Activated T-cell treated with anti-CD3 and anti-CD28 coated beads for 1 hour (primary cell): ENCODE results near the gene TM7SF2.

ENCODE experiments used
- DNase-seq: peaks from one replicate; pipeline ENCODE4 v3.0.0-alpha.2; 2020; ENCODE audit warnings: low read depth

The TM7SF2 gene

GRCh38 chr11:65090628-65091027, 21.0 kb upstream of the TM7SF2 start:
- DNase-seq: no peak

DNA sequence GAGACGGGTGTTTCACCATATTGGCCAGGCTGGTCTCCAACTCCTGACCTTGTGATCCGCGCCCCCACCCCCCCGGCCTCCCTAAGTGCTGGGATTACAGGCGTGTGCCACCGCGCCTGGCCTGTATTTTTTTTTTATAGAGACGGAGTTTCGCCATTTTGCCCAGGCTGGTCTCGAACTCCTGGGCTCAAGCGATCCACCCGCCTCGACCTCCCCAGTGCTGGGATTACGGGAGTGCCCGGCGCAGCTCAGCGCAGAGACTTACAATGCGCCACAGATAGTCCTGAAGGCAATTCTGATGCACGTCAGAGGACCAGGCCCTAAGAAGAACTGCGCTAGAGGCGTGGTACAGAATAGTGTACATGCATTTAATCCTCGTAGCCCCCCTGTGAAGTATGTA, 16.2 kb upstream of the TM7SF2 start:
- no peak for DNase-seq

DNA sequence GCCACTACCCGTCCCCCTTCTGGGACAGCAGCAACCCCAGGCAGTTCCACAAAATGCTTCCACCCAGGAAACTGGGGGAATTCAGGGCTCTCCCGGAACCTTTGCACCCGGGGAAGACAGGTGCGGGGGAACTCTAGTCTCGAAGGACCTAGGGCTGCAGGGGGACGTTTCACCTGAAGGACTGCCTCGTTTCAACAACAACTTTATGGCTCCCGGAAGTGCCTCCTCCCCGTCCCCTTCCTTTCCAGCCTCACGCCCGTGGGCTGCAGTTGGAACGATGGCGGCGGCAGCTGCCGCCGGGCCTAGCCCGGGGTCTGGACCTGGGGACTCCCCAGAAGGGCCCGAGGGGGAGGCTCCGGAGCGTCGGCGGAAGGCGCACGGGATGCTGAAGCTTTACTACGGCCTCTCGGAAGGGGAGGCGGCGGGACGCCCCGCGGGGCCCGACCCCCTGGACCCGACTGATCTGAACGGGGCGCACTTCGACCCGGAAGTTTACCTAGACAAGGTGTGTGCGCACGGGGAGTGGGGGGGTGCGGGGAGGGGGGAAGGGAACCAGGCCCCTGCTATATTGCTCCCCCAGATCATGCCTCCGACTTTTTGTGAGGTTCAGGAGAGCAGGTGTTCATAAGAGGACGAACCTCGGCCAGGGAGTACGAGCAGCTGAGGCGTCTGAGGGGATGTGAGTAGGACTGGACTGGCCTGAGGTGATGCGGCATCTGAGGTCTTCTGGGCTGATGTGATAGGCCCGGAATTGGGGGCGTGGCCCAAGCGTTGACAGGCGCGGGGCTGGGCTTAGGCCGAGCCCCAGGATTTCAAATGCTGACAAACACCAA, 15.5 kb upstream of the TM7SF2 start, which contains the start of gene VPS51:
VPS51 (plus strand) TSS at position 241 of the 833 bp plus-strand sequence; CDS start at position 278, 37 bp downstream.
- peak; percentile 68 for DNase-seq

- DNase-seq: no peak
These were observed 14.7 kb upstream of the TM7SF2 start for GRCh38 chr11:65096926-65097325.

GRCh38 chr11:65100674-65101350, 10.9 kb upstream of the TM7SF2 start:
- no peak for DNase-seq

DNA sequence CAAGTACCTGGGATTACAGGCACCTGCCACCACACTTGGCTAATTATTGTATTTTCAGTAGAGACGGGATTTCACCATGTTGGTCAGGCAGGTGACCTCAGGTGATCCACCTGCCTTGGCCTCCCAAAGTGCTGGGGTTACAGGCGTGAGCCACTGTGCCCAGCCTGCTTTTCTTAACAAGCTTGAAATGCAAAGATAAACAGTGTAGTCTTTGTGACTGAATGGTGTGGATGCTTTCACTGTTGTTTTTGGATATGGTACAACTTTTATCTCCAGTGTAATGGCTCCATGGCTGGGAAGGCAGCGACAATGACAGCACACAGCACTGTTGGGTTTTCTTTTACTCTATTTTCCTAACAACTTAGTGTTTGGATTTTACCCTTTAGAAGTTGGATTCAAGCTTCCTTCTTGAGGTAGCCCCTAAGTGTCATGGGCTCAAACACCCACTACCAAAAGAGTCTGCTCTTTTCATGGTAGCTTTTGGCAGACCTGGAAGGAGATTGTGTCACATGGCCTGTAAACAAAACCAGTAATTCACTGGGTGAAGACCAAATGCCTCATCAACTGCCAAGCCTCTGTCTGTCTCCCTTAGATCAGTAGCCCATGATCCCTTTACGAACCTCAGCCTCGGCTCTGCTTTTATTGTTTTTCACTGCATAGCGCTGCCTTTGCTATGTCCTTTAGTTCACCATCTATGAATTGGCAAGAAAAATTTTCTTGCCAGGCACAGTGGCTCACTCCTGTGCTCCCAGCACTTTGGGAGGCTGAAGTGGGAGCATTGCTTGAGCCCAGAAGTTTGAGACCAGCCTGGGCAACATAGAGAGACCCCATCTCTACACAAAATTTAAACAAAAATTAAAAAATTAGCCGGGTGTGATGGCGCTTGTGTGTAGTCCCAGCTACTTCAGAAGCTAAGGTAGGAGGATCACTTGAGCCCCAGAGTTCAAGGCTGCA, 9.3 kb upstream of the TM7SF2 start:
- DNase-seq: no peak

- DNase-seq: no peak
These were observed 8.2 kb upstream of the TM7SF2 start for GRCh38 chr11:65103476-65103875.

DNA sequence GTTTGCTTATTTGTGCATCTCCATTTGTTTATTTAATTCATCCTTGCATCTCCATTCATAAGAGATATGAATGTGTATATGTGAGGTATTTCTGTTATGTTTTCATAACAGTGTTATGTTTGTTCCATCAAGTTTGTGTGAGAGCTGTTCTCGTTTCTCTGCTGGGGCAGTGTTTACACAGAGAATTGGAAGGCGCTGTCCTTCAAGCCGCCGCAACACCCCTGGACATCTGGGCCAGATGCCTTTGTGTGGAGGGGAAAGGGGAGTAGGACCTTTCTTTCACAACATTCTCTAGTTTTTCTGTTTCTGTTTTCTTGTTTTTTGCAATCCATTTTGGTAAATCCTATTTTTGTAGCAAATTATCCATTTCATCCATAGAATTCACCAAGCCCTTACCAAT, 7.0 kb upstream of the TM7SF2 start:
- DNase-seq: no peak

- no peak for DNase-seq
These were observed 4.6 kb upstream of the TM7SF2 start for GRCh38 chr11:65107078-65107477.

DNA sequence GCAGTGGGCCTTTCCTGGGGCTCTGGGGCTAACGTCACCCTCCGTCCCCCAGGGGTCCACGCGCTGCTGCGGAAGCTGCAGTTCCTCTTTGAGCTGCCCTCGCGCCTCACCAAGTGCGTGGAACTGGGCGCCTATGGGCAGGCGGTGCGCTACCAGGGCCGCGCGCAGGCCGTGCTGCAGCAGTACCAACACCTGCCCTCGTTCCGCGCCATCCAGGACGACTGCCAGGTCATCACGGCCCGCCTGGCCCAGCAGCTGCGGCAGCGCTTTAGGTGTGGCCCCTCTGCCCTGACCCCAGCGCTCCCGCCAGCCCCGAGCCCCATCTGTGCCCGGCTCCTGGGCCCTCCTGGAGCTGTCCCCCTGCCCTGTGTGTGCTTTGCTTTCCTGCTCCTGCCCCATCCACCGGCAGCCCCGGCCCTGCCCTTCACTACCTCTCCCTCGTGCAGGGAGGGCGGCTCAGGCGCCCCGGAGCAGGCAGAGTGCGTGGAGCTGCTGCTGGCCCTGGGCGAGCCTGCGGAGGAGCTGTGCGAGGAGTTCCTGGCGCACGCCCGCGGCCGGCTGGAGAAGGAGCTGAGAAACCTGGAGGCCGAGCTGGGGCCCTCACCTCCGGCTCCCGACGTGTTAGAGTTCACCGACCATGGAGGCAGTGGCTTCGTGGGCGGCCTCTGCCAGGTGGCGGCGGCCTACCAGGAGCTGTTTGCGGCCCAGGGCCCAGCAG, 3.8 kb upstream of the TM7SF2 start:
- no peak for DNase-seq

DNA sequence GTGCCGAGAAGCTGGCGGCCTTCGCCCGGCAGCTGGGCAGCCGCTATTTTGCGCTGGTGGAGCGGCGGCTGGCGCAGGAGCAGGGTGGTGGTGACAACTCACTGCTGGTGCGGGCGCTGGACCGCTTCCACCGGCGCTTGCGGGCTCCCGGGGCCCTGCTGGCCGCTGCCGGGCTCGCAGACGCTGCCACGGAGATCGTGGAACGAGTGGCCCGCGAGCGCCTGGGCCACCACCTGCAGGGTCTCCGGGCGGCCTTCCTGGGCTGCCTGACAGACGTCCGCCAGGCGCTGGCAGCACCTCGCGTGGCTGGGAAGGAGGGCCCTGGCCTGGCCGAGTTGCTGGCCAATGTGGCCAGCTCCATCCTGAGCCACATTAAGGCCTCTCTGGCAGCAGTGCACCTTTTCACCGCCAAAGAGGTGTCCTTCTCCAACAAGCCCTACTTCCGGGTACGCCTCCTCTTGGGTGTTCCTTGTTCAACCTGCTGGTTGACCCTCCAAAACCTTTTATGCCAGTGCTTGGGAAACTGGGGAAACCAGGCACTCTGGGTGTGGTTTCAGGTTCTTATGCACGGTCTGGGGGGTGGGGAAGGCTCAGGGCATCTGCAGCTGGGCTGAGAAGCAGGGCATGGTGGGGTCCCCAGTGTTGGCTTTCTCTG, 3.1 kb upstream of the TM7SF2 start:
- no peak for DNase-seq

DNA sequence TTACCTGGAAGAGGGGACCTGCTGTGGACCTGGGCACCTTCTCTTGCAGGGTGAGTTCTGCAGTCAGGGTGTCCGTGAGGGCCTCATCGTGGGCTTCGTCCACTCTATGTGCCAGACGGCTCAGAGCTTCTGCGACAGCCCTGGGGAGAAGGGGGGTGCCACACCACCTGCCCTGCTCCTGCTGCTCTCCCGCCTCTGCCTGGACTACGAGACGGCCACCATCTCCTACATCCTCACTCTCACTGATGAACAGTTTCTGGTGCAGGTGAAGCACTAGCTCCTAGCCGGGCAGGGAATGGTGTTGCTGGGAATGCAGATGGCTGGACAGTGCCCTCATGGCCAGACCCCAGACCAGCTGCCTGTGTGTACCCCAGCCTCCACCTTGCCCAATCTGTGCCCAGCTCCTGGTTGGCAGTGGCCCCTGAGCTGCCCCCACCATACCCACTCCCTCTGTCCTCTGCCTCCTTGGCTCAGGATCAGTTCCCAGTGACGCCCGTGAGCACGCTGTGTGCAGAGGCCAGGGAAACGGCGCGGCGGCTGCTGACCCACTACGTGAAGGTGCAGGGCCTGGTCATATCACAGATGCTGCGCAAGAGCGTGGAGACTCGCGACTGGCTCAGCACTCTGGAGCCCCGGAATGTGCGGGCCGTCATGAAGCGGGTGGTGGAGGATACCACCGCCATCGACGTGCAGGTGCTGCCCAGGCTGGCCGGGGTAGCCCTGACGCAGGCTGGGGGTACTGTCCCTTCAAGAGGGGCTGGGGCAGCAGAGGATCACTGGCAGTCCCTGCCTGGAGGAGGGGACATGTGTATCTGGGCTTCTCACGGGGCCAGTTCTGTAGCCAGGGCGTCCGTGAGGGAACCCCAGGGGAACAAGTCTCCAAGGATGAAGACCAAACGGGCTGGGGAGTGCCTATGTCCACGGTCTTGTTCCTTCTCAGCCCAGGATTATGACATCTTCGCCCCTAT, 2.2 kb upstream of the TM7SF2 start:
- DNase-seq: no peak

GRCh38 chr11:65110354-65110861, 1.3 kb upstream of the TM7SF2 start:
- peak; percentile 98 for DNase-seq

DNA sequence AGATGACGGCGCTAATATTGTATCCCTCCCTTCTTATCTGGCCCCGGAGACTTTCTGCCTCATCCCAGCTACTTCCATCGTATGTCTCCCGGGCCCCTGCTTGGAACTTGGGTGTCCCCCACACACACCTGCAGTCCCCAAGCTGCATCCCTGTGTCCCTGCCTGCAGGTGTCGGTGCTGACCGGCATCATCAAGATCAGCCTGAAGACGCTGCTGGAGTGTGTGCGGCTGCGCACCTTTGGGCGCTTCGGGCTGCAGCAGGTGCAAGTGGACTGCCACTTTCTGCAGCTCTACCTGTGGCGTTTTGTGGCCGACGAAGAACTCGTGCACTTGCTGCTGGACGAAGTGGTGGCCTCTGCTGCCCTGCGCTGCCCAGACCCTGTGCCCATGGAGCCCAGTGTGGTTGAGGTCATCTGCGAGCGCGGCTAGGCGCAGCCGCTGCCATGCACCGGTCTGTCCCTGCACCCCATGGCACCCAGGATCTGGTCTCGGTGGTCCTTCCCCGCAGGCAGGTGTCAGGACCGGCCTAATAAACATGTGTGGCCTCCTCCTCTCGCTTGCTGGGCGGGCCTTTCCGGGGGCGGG, 421 bp upstream of the TM7SF2 start:
- DNase-seq: no peak

- DNase-seq: peak; percentile 70
These were observed 1.1 kb downstream of the TM7SF2 start for GRCh38 chr11:65112546-65113360.

DNA sequence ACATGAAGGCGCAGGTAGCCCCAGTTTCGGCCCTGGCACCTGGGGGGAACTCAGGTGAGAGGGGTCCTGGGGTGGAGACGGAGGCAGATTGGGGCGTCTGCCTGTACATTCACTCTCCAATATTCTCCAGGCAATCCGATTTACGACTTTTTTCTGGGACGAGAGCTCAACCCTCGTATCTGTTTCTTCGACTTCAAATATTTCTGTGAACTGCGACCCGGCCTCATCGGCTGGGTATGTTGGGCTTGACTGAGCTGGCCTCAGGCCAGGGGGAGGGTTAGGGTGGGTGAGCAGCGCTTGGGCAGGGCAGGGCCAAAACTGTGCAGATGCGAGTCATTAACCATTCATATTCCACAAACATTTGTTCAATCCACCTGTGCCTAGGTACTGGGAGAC, 1.7 kb downstream of the TM7SF2 start:
- no peak for DNase-seq

- no peak for DNase-seq
These were observed 2.2 kb downstream of the TM7SF2 start for GRCh38 chr11:65113839-65114238.

DNA sequence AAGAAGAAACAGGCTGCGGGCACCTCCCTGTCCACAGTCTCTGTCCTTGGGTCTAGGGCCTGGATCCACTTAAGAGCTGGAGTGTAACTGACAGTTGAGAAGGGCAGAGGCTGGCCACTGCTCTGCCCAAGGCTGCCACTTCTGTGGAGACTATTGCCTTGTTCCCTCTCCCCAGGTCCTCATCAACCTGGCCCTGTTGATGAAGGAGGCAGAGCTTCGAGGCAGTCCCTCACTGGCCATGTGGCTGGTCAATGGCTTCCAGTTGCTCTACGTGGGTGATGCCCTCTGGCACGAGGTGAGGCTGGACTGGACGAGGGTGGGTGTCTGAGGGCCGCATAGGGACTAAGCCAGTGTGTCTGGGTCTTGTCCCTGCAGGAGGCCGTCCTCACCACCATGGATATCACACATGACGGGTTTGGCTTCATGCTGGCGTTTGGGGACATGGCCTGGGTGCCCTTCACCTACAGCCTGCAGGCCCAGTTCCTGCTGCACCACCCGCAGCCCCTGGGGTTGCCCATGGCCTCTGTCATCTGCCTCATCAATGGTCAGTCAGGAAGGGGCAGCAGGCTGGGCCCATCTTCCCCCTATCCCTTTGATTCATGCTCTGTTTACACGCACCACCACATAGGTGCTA, 3.0 kb downstream of the TM7SF2 start:
- no peak for DNase-seq
